GM23338 (cell line): ENCODE results near the gene FAM234A.

ENCODE experiments used
- CREB1 ChIP-seq: fragments of 250-450 bp; sonication (Bioruptor Pico); IDR thresholded peaks from 2 replicates; pipeline ENCODE4 v1.5.0; 2020; ENCODE audit warnings: low read depth, mild to moderate bottlenecking, moderate library complexity
- EZH2 ChIP-seq: fragments of 200-600 bp; sonication (generic); IDR thresholded peaks from one replicate; pipeline ENCODE4 v1.8.0; 2017; ENCODE audit warnings: antibody characterized with exemption, mild to moderate bottlenecking, low read depth; ENCODE audit not compliant: unreplicated experiment
- EZH2phosphoT487 ChIP-seq: fragments of 200-600 bp; sonication (generic); IDR thresholded peaks from one replicate; pipeline ENCODE4 v1.8.1; 2018; ENCODE audit warnings: antibody characterized with exemption; ENCODE audit not compliant: unreplicated experiment
- JUNB ChIP-seq: IDR thresholded peaks from one replicate; pipeline ENCODE4 v1.6.1; 2016; ENCODE audit warnings: antibody characterized with exemption; ENCODE audit not compliant: unreplicated experiment
- POLR2AphosphoS5 ChIP-seq: IDR thresholded peaks from 2 replicates; pipeline ENCODE4 v1.6.1; 2016; ENCODE audit warnings: antibody characterized with exemption, low read depth
- REST ChIP-seq: IDR thresholded peaks from one replicate; pipeline ENCODE4 v1.6.1; 2018; ENCODE audit warnings: antibody characterized with exemption; ENCODE audit not compliant: unreplicated experiment
- STAT1 ChIP-seq: IDR thresholded peaks from one replicate; pipeline ENCODE4 v1.6.1; 2016; ENCODE audit warnings: antibody characterized with exemption; ENCODE audit not compliant: unreplicated experiment
- TF ChIP-seq, protein P1 (sequence below), 2 experiments: fragments of 200-600 bp in 1 of 2; sonication (generic) in 1 of 2; conservative IDR thresholded peaks; 2 replicates each; pipeline versions ENCODE4 v1.5.1 to v1.6.1; 2016 to 2017; ENCODE audit warnings: antibody characterized with exemption in 2 of 2, low read depth in 2 of 2, mild to moderate bottlenecking in 2 of 2, moderate library complexity in 1 of 2

GRCh38 chr16:189604-190186, 44.9 kb upstream of the FAM234A start:
- TF ChIP-seq, protein P1, sequence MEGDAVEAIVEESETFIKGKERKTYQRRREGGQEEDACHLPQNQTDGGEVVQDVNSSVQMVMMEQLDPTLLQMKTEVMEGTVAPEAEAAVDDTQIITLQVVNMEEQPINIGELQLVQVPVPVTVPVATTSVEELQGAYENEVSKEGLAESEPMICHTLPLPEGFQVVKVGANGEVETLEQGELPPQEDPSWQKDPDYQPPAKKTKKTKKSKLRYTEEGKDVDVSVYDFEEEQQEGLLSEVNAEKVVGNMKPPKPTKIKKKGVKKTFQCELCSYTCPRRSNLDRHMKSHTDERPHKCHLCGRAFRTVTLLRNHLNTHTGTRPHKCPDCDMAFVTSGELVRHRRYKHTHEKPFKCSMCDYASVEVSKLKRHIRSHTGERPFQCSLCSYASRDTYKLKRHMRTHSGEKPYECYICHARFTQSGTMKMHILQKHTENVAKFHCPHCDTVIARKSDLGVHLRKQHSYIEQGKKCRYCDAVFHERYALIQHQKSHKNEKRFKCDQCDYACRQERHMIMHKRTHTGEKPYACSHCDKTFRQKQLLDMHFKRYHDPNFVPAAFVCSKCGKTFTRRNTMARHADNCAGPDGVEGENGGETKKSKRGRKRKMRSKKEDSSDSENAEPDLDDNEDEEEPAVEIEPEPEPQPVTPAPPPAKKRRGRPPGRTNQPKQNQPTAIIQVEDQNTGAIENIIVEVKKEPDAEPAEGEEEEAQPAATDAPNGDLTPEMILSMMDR (conservative IDR thresholded peaks at IDR 0.05; ENCODE audit: low read depth in 2 of 2), result no peak
- TF ChIP-seq EZH2, result no peak
- no peak for TF ChIP-seq POLR2AphosphoS5
- TF ChIP-seq REST, result no peak
- no peak for TF ChIP-seq STAT1
- TF ChIP-seq EZH2phosphoT487, result no peak
- TF ChIP-seq JUNB, result no peak
- no peak for TF ChIP-seq CREB1 (CRISPR knock-in tag)
